Activated CD8-positive, alpha-beta T cell treated with anti-CD3 and anti-CD28 coated beads for 36 hours (primary cell): Measurements from ENCODE around the gene VAMP1. TPM values are rescaled to one million over a fixed set of nuclear protein-coding genes. Genes with fewer than 3 reads are reported as not detected.
A peak's percentile ranks its signal among the peaks of the same experiment; 100 is the strongest.

Experiments used
- ATAC-seq: fragments of 200-7000 bp; cut with Tn5 transposase; one replicate; pipeline ENCODE4 v1.10.0; 2021; ENCODE audit warnings: mild to moderate bottlenecking, moderate library complexity
- CTCF ChIA-PET: fragments of 350-600 bp; sonication (Branson Sonifier 250); formaldehyde crosslinking; loops from one replicate; lab custom pipeline; 2021; ENCODE audit warnings: antibody characterized with exemption; lab: Charles Lee
- POLR2A ChIA-PET: fragments of 350-600 bp; sonication (Branson Sonifier 250); formaldehyde crosslinking; loops from one replicate; lab custom pipeline; 2021; ENCODE audit warnings: antibody characterized with exemption; lab: Charles Lee
- DNase-seq: peaks from one replicate; pipeline ENCODE4 v3.0.0-alpha.2; 2020
- H3K27ac Mint-ChIP-seq: one replicate; pipeline ENCODE4 v1.8.0; 2021; ENCODE audit warnings: mild to moderate bottlenecking, mixed read lengths
- H3K27me3 Mint-ChIP-seq: one replicate; pipeline ENCODE4 v1.8.0; 2021; ENCODE audit warnings: mixed read lengths
- H3K36me3 Mint-ChIP-seq: one replicate; pipeline ENCODE4 v1.8.0; 2021; ENCODE audit warnings: low read depth, mixed read lengths
- H3K4me1 Mint-ChIP-seq: one replicate; pipeline ENCODE4 v1.8.0; 2021; ENCODE audit warnings: low read depth, mixed read lengths
- H3K4me3 Mint-ChIP-seq: one replicate; pipeline ENCODE4 v1.8.0; 2021; ENCODE audit warnings: mild to moderate bottlenecking, moderate library complexity, mixed read lengths
- H3K9me3 Mint-ChIP-seq: one replicate; pipeline ENCODE4 v1.8.0; 2021; ENCODE audit warnings: mixed read lengths
- intact Hi-C: fragments of 100-400 bp; cut with micrococcal nuclease; formaldehyde crosslinking; loops from one replicate; pipeline ENCODE4 v1.10.0; 2022
- total RNA-seq, 2 experiments: library from RNA; stranded (reverse); gene quantifications; one replicate each; pipeline ENCODE4 v1.2.3, GENCODE V29; 2021
- TF ChIP-seq, protein P1 (sequence below): fragments of 200-600 bp; IDR thresholded peaks from one replicate; pipeline ENCODE4 v1.8.0; 2022; ENCODE audit warnings: antibody characterized with exemption, mild to moderate bottlenecking

Gene VAMP1
- total RNA-seq, 2 experiments from 2014 or later, result 50.0 to 51.2 TPM

DNA sequence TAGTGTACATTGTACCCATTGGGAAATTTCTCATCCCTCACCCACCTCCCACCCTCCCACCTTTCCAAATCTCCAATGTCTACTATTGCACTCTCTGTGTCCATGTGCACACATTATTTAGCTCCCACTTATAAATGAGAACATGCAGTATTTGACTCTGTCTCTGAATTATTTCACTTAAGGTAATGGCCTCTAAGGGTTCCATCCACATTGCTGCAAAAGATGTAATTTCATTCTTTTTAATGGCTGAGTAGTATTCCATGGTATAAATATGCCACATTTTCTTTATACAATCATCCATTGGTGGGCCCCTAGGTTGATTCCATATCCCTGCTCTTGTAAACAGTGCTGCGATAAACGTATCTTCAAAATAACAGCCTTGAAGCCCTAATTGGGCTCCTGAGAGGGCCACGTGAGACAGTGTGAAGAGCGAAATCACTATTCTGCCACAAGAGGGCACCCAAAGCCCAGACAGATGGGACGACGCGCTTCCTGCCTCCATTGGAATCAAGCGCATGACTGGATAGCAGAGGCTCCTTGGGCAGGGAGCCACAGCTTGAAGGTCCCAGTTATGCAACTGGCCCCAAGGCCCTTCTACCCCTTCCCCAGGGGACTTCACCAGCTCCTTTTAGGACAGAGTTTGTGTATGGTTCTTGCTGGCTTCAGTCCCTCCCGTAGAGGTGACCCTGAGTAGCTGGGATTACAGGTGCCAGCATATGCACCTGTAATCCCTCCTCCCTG, 47.0 kb downstream of the VAMP1 start:
- Mint-ChIP-seq H3K27ac (peak overlapping the region; percentile 93), H3K4me1 (peaks cover 46% of the 10 kb centered on the region), H3K36me3 (no peaks in the 10 kb centered on the region), H3K9me3 (no peaks in the 10 kb centered on the region), H3K4me3 (peak overlapping the region; percentile 50), H3K27me3 (no peaks in the 10 kb centered on the region)
- TF ChIP-seq, protein P1, sequence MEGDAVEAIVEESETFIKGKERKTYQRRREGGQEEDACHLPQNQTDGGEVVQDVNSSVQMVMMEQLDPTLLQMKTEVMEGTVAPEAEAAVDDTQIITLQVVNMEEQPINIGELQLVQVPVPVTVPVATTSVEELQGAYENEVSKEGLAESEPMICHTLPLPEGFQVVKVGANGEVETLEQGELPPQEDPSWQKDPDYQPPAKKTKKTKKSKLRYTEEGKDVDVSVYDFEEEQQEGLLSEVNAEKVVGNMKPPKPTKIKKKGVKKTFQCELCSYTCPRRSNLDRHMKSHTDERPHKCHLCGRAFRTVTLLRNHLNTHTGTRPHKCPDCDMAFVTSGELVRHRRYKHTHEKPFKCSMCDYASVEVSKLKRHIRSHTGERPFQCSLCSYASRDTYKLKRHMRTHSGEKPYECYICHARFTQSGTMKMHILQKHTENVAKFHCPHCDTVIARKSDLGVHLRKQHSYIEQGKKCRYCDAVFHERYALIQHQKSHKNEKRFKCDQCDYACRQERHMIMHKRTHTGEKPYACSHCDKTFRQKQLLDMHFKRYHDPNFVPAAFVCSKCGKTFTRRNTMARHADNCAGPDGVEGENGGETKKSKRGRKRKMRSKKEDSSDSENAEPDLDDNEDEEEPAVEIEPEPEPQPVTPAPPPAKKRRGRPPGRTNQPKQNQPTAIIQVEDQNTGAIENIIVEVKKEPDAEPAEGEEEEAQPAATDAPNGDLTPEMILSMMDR, result peak; percentile 80
- POLR2A ChIA-PET, result interaction anchor here (0.9 to 8.0 kb wide), 10 partner anchors 9 to 114 kb away, joined by 3 to 104 read pairs (median 29); partner anchors contain the start of genes CD27, GAPDH, MRPL51 and TAPBPL
- DNase-seq (peak; percentile 87), ATAC-seq (peak; percentile 55)
- intact Hi-C loops, result loop anchor here (1.0 to 10.0 kb wide), 2 partner anchors 42 to 89 kb away; no protein-coding TSS in a partner anchor
- CTCF ChIA-PET, result interaction anchor here (0.6 to 8.2 kb wide), 30 partner anchors 9 to 135 kb away, joined by 3 to 145 read pairs (median 4); partner anchors contain the start of genes CD27, MRPL51, TAPBPL and VAMP1

- CTCF ChIA-PET, result interaction anchor here (0.8 to 1.4 kb wide), 3 partner anchors 11 to 45 kb away, joined by 4 to 5 read pairs (median 4); no protein-coding TSS in a partner anchor
Measured at GRCh38 chr12:6420364-6420763, 50.1 kb downstream of the VAMP1 start.

DNA sequence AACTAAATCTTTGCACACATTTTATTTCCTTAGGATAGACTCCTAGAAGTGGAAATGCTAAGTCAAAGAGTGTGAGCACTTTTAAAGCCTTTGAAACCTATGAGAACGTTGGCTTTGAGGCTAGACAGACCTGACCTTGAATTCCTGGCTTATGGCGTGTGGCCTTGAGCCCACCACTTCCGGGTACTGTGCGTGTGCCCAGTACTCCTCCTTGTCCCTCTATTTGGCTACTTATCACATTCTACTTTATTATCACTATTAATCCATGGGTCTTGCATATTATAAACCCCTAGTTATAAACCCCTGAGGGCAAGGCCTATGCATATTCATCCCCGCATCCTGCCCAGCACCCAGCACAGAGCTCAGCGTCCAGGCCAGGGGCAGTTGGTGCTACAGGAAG, 51.7 kb downstream of the VAMP1 start:
- H3K36me3 Mint-ChIP-seq, result no peaks in the 10 kb centered on the region
- no peak overlapping the region for H3K27ac Mint-ChIP-seq
- peaks cover 16% of the 10 kb centered on the region for H3K4me1 Mint-ChIP-seq
- ChIA-PET POLR2A (no interaction called here), CTCF (interaction anchor here (1.5 kb wide), 1 partner anchor 42 kb away, joined by 3 read pairs; no protein-coding TSS in a partner anchor)
- ATAC-seq, result no peak
- intact Hi-C loops, result no loop called here
- no peaks in the 10 kb centered on the region for H3K9me3 Mint-ChIP-seq
- H3K4me3 Mint-ChIP-seq, result no peak overlapping the region
- DNase-seq, result no peak
- TF ChIP-seq, protein P1, result no peak
- H3K27me3 Mint-ChIP-seq, result no peaks in the 10 kb centered on the region

More at GRCh38 chr12:6420364-6420763, 50.1 kb downstream of the VAMP1 start:
- intact Hi-C loops, result loop anchor here (10.0 kb wide), 1 partner anchor 86 kb away; no protein-coding TSS in a partner anchor
- Mint-ChIP-seq H3K27me3 (no peaks in the 10 kb centered on the region), H3K4me3 (no peak overlapping the region), H3K27ac (no peak overlapping the region), H3K36me3 (no peaks in the 10 kb centered on the region), H3K4me1 (peaks cover 28% of the 10 kb centered on the region), H3K9me3 (no peaks in the 10 kb centered on the region)
- POLR2A ChIA-PET, result interaction anchor here (1.5 kb wide), 1 partner anchor 42 kb away, joined by 3 read pairs; no protein-coding TSS in a partner anchor
- TF ChIP-seq, protein P1, result no peak
- DNase-seq (no peak), ATAC-seq (no peak)

- Mint-ChIP-seq H3K4me3 (no peak overlapping the region), H3K36me3 (no peaks in the 10 kb centered on the region), H3K27ac (no peak overlapping the region), H3K27me3 (no peaks in the 10 kb centered on the region), H3K4me1 (peaks cover 8% of the 10 kb centered on the region), H3K9me3 (no peaks in the 10 kb centered on the region)
- DNase-seq (no peak), ATAC-seq (no peak)
- POLR2A ChIA-PET, result interaction anchor here (0.8 kb wide), 1 partner anchor 84 kb away, joined by 3 read pairs; no protein-coding TSS in a partner anchor
- intact Hi-C loops, result no loop called here
- TF ChIP-seq, protein P1, result no peak
- CTCF ChIA-PET, result interaction anchor here (1.3 kb wide), 1 partner anchor 48 kb away, joined by 3 read pairs; no protein-coding TSS in a partner anchor
Measured at GRCh38 chr12:6416596-6416995, 53.9 kb downstream of the VAMP1 start.

Other genes with a start within 250 kb of the VAMP1 start
- gene PLEKHG6, start 160.0 kb downstream of the VAMP1 start, total RNA-seq, result not detected
- gene TNFRSF1A, start 128.6 kb downstream of the VAMP1 start, total RNA-seq, result 10 to 100 TPM; 40.6 TPM
- gene SCNN1A, start 95.1 kb downstream of the VAMP1 start, total RNA-seq, result 1 to 10 TPM; 2.3 to 3.8 TPM
- gene LTBR, start 86.5 kb downstream of the VAMP1 start, total RNA-seq, result 1 to 10 TPM; 1.5 to 1.6 TPM
- 100 to 1,000 TPM; 160 to 164 TPM for gene CD27, start 25.7 kb downstream of the VAMP1 start, total RNA-seq
- gene TAPBPL, start 18.6 kb downstream of the VAMP1 start, total RNA-seq, result 10 to 100 TPM; 23.3 to 28.0 TPM
- gene MRPL51, start 22.6 kb upstream of the VAMP1 start, total RNA-seq, result 100 to 1,000 TPM; 230 to 254 TPM
- gene NCAPD2, start 23.4 kb upstream of the VAMP1 start, total RNA-seq, result 100 to 1,000 TPM; 195 to 196 TPM
- 1,000 to 10,000 TPM; 9,109 to 9,234 TPM for gene GAPDH, start 63.8 kb upstream of the VAMP1 start, total RNA-seq
- 1 to 10 TPM; 7.8 to 8.5 TPM for gene IFFO1, start 85.4 kb upstream of the VAMP1 start, total RNA-seq
- 10 to 100 TPM; 87.9 to 89.4 TPM for gene NOP2, start 97.6 kb upstream of the VAMP1 start, total RNA-seq
- 100 to 1,000 TPM; 273 to 277 TPM for gene CHD4, start 136.7 kb upstream of the VAMP1 start, total RNA-seq
- 1 to 10 TPM; 6.6 to 8.1 TPM for gene LPAR5, start 165.3 kb upstream of the VAMP1 start, total RNA-seq
- 1 to 10 TPM; 1.3 to 2.0 TPM for gene ACRBP, start 176.8 kb upstream of the VAMP1 start, total RNA-seq
- 10 to 100 TPM; 16.6 to 16.7 TPM for gene ING4, start 192.4 kb upstream of the VAMP1 start, total RNA-seq
- gene ZNF384, start 218.7 kb upstream of the VAMP1 start, total RNA-seq, result 10 to 100 TPM; 55.2 to 56.7 TPM
- gene PIANP, start 230.1 kb upstream of the VAMP1 start, total RNA-seq, result not detected